RWPE1 (cell line): ENCODE results near the gene PINK1.
A peak's percentile ranks its signal among the peaks of the same experiment; 100 is the strongest.

ENCODE experiments used
- CTCF ChIA-PET: fragments of 350-600 bp; sonication (Branson Sonifier 250); formaldehyde crosslinking; extraction: SDS; loops from one replicate; lab custom pipeline; 2021; lab: Yijun Ruan, JAX
- POLR2A ChIA-PET: fragments of 400-600 bp; formaldehyde crosslinking; extraction: SDS; loops from one replicate; lab custom pipeline; 2020; ENCODE audit warnings: antibody characterized with exemption; ENCODE audit not compliant: low non-redundant PET; lab: Yijun Ruan, JAX
- DNase-seq: peaks from one replicate; pipeline ENCODE4 v3.0.0; 2012; ENCODE audit warnings: low spot score
- H3K27ac ChIP-seq: fragments of 450-650 bp; 2 replicates; pipeline ENCODE4 v1.5.1; 2017
- TF ChIP-seq, protein P1 (sequence below): fragments of 450-650 bp; conservative IDR thresholded peaks from 2 replicates; pipeline ENCODE4 v1.5.1; 2017; ENCODE audit warnings: low read depth, mild to moderate bottlenecking

The PINK1 gene

DNA sequence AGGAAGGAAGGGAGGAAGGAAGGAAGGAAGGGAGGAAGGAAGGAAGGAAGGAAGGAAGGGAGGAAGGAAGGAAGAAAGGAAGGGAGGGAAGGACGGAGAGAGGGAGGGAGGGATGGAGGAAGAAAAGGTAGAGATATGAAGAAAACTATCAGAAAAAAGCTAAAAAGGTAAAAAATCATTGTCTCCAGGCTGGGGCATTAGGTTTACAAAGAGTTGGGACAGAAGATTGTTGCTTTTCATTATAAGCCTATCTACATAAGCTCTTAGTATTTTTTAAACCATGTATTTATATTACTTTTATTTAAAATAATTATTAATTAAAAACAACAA lies 7.2 kb upstream of the PINK1 start:
- DNase-seq = no peak
- TF ChIP-seq, protein P1, sequence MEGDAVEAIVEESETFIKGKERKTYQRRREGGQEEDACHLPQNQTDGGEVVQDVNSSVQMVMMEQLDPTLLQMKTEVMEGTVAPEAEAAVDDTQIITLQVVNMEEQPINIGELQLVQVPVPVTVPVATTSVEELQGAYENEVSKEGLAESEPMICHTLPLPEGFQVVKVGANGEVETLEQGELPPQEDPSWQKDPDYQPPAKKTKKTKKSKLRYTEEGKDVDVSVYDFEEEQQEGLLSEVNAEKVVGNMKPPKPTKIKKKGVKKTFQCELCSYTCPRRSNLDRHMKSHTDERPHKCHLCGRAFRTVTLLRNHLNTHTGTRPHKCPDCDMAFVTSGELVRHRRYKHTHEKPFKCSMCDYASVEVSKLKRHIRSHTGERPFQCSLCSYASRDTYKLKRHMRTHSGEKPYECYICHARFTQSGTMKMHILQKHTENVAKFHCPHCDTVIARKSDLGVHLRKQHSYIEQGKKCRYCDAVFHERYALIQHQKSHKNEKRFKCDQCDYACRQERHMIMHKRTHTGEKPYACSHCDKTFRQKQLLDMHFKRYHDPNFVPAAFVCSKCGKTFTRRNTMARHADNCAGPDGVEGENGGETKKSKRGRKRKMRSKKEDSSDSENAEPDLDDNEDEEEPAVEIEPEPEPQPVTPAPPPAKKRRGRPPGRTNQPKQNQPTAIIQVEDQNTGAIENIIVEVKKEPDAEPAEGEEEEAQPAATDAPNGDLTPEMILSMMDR = no peak
- POLR2A ChIA-PET = no interaction called here
- H3K27ac ChIP-seq = no peak overlapping the region
- CTCF ChIA-PET = no interaction called here

DNA sequence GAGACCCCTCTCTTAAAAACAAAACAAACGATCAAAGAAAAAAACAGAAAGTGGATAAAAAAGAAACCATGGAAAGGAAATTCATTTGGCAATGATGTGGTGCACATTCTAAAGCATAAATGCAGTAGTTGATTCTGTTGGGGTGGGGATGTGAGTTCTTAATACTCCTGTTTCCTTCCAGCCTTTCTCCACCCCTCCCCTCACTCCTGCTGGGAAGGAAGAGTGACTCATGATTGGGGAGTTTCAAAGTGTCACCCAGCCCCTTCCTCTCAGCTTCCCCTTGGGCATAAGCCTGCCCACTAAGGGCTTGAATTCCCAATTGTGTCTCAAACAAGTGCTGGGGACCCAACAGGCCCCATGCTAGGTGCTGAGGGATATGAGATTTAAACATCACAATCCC lies 6.7 kb upstream of the PINK1 start:
- CTCF ChIA-PET = no interaction called here
- no peak for DNase-seq
- POLR2A ChIA-PET = interaction anchor here (0.6 kb wide), 1 partner anchor 1030 kb away, joined by 3 read pairs; no protein-coding TSS in a partner anchor
- no peak overlapping the region for H3K27ac ChIP-seq
- TF ChIP-seq, protein P1 = no peak

DNA sequence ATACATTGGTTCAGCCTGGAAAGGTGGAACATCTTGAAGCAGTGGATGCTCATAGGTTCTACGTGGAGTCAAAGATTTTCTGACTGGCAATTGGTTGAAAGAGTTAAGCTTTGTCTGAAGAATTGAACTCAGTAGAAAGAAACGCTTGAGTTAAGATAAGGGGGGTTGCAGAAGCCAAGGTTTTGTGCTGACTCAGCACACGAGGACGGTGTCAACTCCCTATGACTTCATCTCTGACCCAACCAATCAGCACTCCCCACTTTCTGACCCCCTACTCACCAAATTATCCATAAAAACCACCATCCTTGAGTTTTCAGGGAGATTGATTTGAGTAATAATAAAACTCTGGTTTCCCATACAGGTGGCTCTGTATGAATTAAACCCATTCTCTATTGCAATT lies 2.5 kb upstream of the PINK1 start:
- ChIA-PET CTCF (interaction anchor here (0.7 kb wide), 2 partner anchors 11 to 18 kb away, joined by 5 to 7 read pairs; no protein-coding TSS in a partner anchor), POLR2A (no interaction called here)
- H3K27ac ChIP-seq = no peak overlapping the region
- TF ChIP-seq, protein P1 = no peak
- no peak for DNase-seq

DNA sequence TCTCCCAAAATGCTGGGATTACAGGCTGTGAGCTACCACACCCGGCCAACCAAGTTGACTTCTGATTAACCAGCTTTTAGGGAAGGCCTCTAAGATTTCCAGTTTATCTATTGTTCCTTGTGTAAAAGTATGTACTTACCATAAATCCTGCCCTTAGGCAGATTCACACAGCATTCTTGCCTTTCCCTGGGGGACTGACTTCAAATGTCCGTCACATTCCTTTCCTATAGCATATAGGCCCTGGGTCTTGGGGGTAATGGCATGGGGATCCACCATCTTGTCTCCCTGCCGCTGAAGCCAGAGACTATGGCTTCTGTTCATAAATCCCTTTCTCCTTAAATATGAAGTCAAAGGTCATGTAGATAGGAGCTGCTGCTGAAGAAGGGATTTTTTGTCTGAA lies 872 bp upstream of the PINK1 start:
- ChIA-PET CTCF (interaction anchor here (0.6 to 2.5 kb wide), 12 partner anchors 14 to 1084 kb away, joined by 3 to 10 read pairs (median 4); partner anchors contain the start of genes CDA and FAM43B), POLR2A (no interaction called here)
- TF ChIP-seq, protein P1 = no peak
- DNase-seq = no peak
- no peak overlapping the region for H3K27ac ChIP-seq

DNA sequence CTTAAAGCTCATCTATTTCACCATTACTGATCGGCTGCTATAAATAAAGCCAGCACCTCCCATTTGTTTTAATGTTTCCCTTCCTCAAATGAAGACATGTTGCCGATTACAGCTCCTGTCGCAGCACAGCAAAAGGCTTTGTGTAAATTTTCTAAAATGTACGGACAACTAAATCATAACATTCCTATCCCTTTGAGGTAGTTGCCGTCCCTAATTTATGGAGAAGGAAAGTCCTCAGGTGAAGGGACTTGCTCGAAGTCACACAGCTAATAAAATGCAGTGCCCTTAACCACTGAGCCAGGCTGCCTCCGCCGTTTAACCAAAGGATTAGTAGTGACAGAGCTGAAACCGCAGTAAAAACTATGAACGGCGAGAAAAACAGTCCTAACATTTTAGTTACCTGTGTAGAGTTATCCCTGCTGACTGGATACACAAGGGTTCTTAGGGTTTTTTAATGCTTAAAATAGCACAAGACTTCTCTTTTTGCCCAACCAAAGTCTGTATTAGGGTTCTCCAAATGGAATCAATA lies 871 bp downstream of the PINK1 start:
- CTCF ChIA-PET = interaction anchor here (0.9 to 2.5 kb wide), 3 partner anchors 45 to 117 kb away, joined by 3 to 10 read pairs (median 3); partner anchors contain the start of gene CDA
- peak; percentile 9 for DNase-seq
- TF ChIP-seq, protein P1 = no peak
- POLR2A ChIA-PET = interaction anchor here (0.5 to 1.0 kb wide), 3 partner anchors 41 to 95 kb away, joined by 3 to 4 read pairs (median 3); no protein-coding TSS in a partner anchor
- H3K27ac ChIP-seq = peak overlapping the region; percentile 86

DNA sequence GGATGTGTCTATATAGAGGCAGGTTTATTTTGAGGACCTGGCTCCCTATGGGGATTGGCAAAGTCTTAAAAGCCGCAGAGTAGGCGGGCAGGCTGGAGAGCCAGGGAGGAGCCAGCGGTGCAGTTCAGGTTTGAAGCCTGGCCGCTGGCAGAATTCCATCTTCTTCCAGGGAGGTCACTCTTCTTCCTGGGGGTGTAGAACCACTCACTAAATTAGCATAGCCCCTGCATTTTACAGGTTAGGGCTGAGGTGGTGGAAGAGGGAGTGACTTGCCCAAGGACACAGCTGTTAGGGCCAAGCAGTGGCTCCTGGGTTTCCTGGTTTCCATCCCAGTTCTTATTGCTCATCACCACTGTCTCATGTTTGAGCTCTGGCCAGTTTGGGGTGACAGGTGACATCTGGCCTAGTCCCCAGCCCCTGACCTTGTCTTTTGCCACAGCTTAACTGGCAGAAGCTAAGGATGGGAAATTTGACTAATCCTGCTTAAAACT lies 1.4 kb downstream of the PINK1 start:
- TF ChIP-seq, protein P1 = no peak
- POLR2A ChIA-PET = no interaction called here
- peak; percentile 63 for DNase-seq
- H3K27ac ChIP-seq = peak overlapping the region; percentile 86
- CTCF ChIA-PET = interaction anchor here (0.9 to 2.5 kb wide), 2 partner anchors 46 to 59 kb away, joined by 3 to 10 read pairs; partner anchors contain the start of gene CDA
